Measurements from ENCODE around the gene LSG1.

LSG1 gene

GRCh38 chr3:194687638-194688199 is 15.7 kb upstream of the LSG1 start:
- DNase-seq (ENCODE audit: low read depth, low spot score) = peak; percentile 94

DNA sequence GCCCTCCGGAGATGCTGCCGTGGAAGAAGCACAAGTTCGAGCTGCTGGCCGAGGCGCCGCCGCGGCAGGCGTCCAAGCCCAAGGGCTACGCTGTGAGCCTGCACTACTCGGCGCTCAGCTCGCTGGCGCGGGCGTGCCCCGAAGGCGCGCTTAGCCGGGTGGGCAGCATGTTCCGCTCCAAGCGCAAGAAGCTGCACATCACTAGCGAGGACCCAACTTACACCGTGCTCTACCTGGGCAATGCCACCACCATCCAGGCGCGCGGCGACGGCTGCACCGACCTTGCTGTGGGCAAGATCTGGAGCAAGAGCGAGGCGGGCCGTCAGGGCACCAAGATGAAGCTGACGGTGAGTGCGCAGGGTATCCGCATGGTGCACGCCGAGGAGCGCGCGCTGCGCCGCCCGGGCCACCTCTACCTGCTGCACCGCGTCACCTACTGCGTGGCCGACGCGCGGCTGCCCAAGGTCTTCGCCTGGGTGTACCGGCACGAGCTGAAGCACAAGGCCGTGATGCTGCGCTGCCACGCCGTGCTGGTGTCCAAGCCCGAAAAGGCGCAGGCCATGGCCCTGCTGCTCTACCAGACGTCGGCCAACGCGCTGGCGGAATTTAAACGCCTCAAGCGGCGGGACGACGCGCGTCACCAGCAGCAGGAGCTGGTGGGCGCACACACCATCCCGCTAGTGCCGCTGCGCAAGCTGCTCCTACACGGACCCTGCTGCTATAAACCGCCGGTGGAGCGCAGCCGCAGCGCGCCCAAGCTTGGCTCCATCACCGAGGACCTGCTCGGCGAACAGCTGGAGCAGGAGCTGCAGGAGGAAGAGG is 15.0 kb upstream of the LSG1 start:
- peak; percentile 89 for DNase-seq (ENCODE audit: low read depth, low spot score)

DNA sequence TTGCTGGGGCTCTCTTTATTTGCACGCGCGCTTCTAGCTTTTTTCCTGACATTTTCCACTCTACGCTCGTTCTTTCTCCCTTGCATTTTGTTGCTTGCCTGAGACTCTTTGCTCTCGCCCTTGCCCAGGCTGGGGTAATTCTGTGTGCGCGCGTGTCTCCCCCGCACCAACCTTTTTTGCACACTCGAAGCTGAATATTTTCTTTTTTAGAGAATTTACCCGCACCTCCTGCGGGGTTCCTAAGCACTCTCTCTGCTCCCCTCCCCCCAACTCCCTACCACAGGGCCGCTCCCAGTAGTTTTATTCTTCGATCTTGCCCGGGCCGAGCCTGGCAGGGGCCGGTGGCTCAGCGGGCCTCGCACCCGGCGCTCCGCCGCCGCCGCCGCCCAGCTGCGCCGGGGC is 14.4 kb upstream of the LSG1 start:
- no peak for DNase-seq (ENCODE audit: low read depth, low spot score)

- DNase-seq (ENCODE audit: low read depth, low spot score) = peak; percentile 90
Measured at GRCh38 chr3:194685718-194686413, 13.9 kb upstream of the LSG1 start, which contains the start of gene FAM43A. TSS of gene FAM43A (plus strand) at chr3:194685883. CDS start at chr3:194686827, 944 bp downstream.

DNA sequence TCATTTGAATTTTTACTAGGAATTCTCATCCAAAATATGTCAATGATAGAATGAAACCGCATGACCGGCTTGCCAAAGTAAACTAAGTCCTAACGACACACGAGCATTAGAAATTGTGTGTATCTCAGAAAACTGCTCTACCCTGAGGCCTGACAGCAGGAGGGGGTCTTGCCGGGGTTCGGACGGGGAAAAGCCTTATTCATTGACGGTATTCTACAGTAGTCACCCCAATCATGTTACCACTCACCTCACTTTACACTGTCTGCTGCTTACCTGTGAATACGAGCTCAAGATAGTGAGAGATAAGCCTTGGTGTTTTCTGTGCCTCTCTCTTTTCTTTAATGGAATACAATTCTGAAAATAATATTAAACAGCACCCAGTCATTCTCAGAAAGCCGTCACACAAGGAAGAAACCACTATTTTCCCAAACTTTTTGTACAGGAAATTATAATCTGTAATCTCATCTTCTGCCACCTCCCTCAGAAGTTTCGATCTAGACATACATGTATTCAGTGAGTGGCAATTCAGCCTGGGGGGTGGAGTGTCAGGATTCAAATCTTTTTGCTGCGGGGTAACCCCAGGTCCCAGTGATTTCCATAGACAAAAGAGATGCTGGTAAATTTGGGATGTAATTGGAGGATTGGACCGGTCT is 13.2 kb upstream of the LSG1 start:
- no peak for DNase-seq (ENCODE audit: low read depth, low spot score)

DNA sequence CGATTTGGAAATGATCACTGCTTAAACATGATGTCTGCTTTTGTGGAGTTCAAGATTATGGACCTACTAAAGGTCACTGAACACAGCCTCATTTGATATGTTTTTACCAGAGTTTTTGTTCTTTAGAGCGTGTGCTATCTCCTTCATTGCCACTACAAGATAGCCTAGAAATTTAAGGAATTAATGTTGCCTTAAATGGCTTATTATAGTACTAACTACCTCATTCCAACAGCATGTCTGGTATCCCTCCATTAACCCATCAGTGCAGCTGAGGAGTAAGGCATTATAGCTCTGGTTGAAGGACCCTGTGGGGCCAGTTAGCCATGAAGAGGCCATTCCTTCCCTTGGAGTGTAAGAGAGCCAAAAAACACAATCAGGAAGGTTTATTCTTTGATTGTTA is 11.4 kb upstream of the LSG1 start:
- no peak for DNase-seq (ENCODE audit: low read depth, low spot score)

- peak; percentile 89 for DNase-seq (ENCODE audit: low read depth, low spot score)
Measured at GRCh38 chr3:194682694-194683310, 10.8 kb upstream of the LSG1 start.

GRCh38 chr3:194682189-194682693 is 10.2 kb upstream of the LSG1 start:
- no peak for DNase-seq (ENCODE audit: low read depth, low spot score)

- no peak for DNase-seq (ENCODE audit: low read depth, low spot score)
Measured at GRCh38 chr3:194680888-194681615, 9.1 kb upstream of the LSG1 start.

GRCh38 chr3:194676471-194676870 is 4.5 kb upstream of the LSG1 start:
- DNase-seq (ENCODE audit: low read depth, low spot score) = no peak

DNA sequence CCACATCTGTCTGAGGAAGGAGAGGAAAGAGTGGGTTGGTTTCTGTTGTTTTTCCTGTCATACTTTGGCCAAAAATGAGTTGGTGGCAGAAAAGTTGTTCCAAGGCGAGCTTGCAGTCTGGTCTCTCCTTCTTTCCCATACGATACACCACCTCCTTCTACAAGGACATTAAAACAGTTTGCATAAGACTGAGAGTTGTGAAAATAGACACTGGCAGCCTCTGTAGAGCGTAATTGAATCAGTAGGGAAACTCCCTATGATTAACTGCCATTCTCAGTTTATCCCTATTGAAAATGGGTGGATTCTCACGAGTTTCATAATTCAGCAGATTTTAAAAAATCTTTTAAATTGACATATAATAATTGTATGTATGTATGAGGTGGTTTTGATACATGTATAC is 3.7 kb upstream of the LSG1 start:
- no peak for DNase-seq (ENCODE audit: low read depth, low spot score)

GRCh38 chr3:194675081-194675640 is 3.2 kb upstream of the LSG1 start:
- DNase-seq (ENCODE audit: low read depth, low spot score) = no peak

- DNase-seq (ENCODE audit: low read depth, low spot score) = no peak
Measured at GRCh38 chr3:194673761-194674160, 1.8 kb upstream of the LSG1 start.

DNA sequence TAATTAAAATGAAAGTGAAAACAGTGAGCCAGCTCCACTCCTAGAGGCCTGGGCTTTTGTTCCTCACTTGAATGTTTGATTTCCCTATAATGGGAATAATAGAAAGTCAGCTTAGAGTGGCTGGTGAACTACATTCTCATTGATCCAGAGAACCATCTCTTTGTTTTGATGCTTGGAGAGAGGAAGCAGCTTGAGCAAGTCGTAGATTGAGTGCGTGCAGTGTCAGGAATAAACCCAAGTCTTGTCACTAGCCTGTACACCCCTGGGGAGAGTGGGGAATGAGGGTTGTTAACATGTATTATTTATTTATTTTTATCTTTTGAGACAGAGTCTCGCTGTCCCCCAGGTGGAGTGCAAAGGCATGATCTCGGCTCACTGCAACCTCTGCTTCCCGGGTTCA is 885 bp upstream of the LSG1 start:
- no peak for DNase-seq (ENCODE audit: low read depth, low spot score)

DNA sequence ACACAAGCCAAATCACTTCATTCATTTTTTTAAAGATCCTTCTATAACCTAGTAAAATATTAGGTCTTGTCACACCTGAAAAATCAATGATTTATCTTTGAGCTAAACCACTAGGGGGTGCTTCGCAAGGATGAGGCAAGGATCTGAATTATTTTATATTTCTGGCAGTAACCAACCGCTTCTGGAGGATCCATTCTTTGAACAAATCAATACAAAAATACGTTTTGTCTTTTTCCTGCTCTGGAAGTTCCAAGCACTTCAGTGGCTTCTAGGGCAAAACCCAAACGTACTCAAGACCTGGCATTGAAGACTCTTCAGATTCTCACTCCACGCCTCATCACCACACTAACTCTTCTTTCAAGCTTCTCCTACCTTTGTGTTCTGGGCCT is 486 bp downstream of the LSG1 start:
- no peak for DNase-seq (ENCODE audit: low read depth, low spot score)

DNA sequence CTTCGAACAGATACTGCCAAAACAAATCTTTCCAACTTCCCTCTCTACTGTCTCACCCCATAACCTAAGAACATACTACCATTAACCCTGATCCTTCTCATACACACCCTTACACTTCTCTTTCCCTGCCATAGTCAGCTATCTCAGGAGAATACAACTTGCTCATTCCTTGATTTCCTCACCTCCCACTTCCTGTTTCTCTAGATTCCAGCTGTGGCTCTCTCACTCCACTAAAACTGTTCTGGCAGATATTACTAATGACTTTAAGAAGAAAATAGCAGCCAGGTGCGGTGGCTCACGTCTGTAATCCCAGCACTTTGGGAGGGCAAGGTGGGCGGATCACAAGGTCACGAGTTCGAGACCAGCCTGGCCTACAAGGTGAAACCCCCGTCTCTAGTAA is 4.6 kb downstream of the LSG1 start:
- no peak for DNase-seq (ENCODE audit: low read depth, low spot score)

GRCh38 chr3:194664857-194665256 is 7.1 kb downstream of the LSG1 start:
- DNase-seq (ENCODE audit: low read depth, low spot score) = no peak

GRCh38 chr3:194661946-194662345 is 10.0 kb downstream of the LSG1 start:
- DNase-seq (ENCODE audit: low read depth, low spot score) = no peak

DNA sequence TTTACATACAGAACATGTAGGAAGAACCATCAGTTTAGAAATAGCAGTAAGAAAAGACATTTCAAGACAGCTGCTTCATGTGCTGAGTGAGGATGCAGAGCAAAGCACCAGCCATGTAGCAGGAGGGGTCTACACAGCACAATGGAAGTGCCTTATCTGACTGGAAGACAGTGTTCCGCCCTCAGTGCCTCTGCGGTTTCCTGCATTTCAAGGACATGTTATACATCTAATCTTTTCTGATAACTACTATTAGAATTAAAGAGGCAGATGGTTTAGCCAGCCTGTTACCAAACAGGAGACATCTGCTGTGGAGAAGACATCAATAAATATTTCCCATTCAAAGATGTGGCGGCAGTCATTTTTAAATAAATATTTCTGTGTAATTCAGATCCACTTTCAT is 10.6 kb downstream of the LSG1 start:
- DNase-seq (ENCODE audit: low read depth, low spot score) = no peak

GRCh38 chr3:194659778-194660177 is 12.2 kb downstream of the LSG1 start:
- no peak for DNase-seq (ENCODE audit: low read depth, low spot score)

Measured in ELF-1 (cell line).